ACC112 (cell line): Measurements from ENCODE around the gene LSAMP.
"Not testable (repeated sequence)": the region's sequence is repeated elsewhere in the genome, so short reads cannot be mapped to it uniquely, and the experiment has no call there.

Experiments
- H2AFZ ChIP-seq: fragments of 200-600 bp; sonication (generic); one replicate; pipeline ENCODE4 v1.6.0; 2017; ENCODE audit warnings: antibody characterized with exemption, low read length; ENCODE audit not compliant: unreplicated experiment
- H3K27ac ChIP-seq: fragments of 200-600 bp; sonication (generic); 2 replicates; pipeline ENCODE4 v1.5.1; 2014; ENCODE audit warnings: low read depth, mild to moderate bottlenecking, antibody characterized with exemption, low read length, moderate library complexity
- H3K27me3 ChIP-seq: fragments of 200-600 bp; sonication (generic); 2 replicates; pipeline ENCODE4 v1.6.1; 2014; ENCODE audit warnings: mild to moderate bottlenecking, antibody characterized with exemption, low read length, moderate library complexity, mixed read lengths; ENCODE audit not compliant: insufficient read depth
- H3K36me3 ChIP-seq: fragments of 200-600 bp; sonication (generic); 2 replicates; pipeline ENCODE4 v1.6.1; 2016; ENCODE audit warnings: mild to moderate bottlenecking, antibody characterized with exemption, low read length, moderate library complexity, mixed read lengths; ENCODE audit not compliant: insufficient read depth
- H3K4me1 ChIP-seq: fragments of 200-600 bp; sonication (generic); one replicate; pipeline ENCODE4 v1.6.1; 2016; ENCODE audit warnings: low read length, mixed read lengths; ENCODE audit not compliant: insufficient read depth, unreplicated experiment, control insufficient read depth
- H3K4me3 ChIP-seq: fragments of 200-600 bp; sonication (generic); 2 replicates; pipeline ENCODE4 v1.5.1; 2014; ENCODE audit warnings: mild to moderate bottlenecking, low read depth, low read length
- H3K79me2 ChIP-seq: fragments of 200-600 bp; sonication (generic); one replicate; pipeline ENCODE4 v1.6.0; 2016; ENCODE audit warnings: low read length; ENCODE audit not compliant: control insufficient read depth, unreplicated experiment, insufficient read depth

LSAMP gene

GRCh38 chr3:115800065-115800464 is 645.2 kb downstream of the LSAMP start:
- not testable (repeated sequence) for H3K79me2 ChIP-seq, H3K27me3 ChIP-seq, H3K4me3 ChIP-seq, H3K36me3 ChIP-seq, H2AFZ ChIP-seq
- Histone ChIP-seq H3K27ac (peak overlapping the region; percentile 96), H3K4me1 (peaks cover 44% of the 10 kb centered on the region)

DNA sequence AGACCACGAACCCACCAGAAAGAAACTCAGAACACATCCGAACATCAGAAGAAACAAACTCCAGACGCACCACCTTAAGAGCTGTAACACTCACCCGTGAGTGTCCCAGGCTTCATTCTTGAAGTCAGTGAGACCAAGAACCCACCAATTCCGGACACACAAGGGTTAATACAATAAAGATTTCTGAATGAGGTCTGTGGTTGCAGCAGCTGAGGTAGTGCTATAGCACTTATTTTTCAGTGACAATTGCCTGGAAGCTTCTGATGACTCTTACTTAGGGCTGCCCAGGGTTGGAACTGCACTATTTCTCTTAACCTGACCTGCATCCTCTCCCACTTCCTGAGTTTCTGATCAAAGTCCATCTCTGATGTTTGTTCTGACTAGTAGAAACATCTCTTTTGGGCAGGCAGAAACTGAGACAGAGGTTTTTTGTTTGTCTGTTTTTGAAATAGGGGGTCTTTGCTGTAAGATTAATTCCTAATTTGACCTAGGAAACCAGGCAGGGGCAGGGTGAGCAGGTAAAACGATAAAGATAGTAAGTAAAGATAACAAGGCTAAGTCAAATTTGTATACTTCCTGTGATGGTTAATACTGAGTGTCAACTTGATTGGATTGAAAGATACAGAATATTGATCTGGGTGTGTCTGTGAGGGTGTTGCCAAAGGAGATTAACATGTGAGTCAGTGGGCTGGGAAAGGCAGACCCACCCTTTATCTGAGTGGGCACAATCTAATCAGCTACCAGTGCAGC is 652.9 kb downstream of the LSAMP start:
- Histone ChIP-seq H3K4me3 (no peak overlapping the region), H3K79me2 (no peaks in the 10 kb centered on the region), H3K4me1 (peaks cover 50% of the 10 kb centered on the region), H3K27ac (peak overlapping the region; percentile 79), H3K27me3 (no peaks in the 10 kb centered on the region), H2AFZ (no peak overlapping the region), H3K36me3 (no peaks in the 10 kb centered on the region)

GRCh38 chr3:115791271-115792153 is 653.8 kb downstream of the LSAMP start:
- not testable (repeated sequence) for H3K4me3 ChIP-seq, H3K79me2 ChIP-seq, H2AFZ ChIP-seq, H3K27me3 ChIP-seq, H3K36me3 ChIP-seq
- H3K27ac ChIP-seq: peak overlapping the region; percentile 95
- H3K4me1 ChIP-seq: peaks cover 55% of the 10 kb centered on the region

DNA sequence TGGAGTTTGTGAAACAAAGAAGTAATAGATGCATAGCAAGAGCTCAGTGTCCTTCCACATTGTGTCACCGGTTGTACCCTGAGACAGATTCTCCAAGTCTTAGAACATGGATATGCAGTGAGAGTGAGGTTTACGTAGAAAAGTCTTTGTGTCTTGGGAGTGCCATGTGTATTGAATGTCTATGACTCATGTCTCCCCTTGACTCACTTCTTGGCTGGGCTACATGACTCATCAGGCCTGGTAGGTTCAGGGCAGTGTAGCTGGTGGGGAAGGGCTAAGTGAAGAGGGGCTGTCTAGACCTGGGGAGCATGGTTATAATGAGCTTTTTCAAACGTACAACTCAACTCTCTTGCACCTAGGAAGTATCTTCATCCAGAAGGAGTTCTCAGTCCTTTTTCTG is 654.5 kb downstream of the LSAMP start:
- H3K4me1 ChIP-seq: peaks cover 57% of the 10 kb centered on the region
- no peak overlapping the region for H3K4me3 ChIP-seq
- H3K27ac ChIP-seq: peak overlapping the region; percentile 95
- no peaks in the 10 kb centered on the region for H3K27me3 ChIP-seq
- no peaks in the 10 kb centered on the region for H3K36me3 ChIP-seq
- no peak overlapping the region for H2AFZ ChIP-seq
- no peaks in the 10 kb centered on the region for H3K79me2 ChIP-seq

GRCh38 chr3:115789481-115789880 is 655.8 kb downstream of the LSAMP start:
- Histone ChIP-seq H3K27me3 (no peaks in the 10 kb centered on the region), H3K79me2 (no peaks in the 10 kb centered on the region), H3K36me3 (no peaks in the 10 kb centered on the region), H2AFZ (no peak overlapping the region), H3K27ac (peak overlapping the region; percentile 95), H3K4me1 (peaks cover 67% of the 10 kb centered on the region), H3K4me3 (no peak overlapping the region)

DNA sequence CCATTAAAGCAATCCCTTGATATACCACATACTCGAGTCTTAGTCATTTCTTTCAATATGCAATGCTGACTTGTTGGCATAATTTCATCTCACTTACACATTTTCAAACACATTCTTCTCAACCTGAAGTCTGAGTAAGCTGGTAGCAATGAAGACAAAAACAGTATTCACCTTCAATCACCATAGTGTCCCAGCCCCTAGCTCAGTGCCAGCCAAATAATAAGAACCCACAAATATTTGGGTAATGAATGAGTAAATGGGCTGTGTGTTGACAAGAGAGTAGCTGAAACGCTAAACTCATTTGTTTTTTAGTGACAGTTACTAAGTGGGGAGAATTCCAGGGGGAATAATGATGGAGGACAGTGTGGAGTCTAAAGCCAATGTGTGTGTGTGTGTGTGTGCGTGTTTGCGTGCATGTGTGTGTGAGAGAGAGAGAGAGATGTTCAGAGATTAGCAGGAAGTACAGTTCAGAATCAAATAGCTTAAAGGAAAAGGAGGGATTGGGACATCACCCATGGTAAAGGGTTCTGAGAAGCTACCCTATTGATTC is 656.3 kb downstream of the LSAMP start:
- Histone ChIP-seq H3K79me2 (no peaks in the 10 kb centered on the region), H3K4me3 (0 out of 2 replicates have a peak overlapping the region, but pooled peaks have one; percentile 17), H3K36me3 (no peaks in the 10 kb centered on the region), H2AFZ (no peak overlapping the region), H3K27me3 (no peaks in the 10 kb centered on the region), H3K4me1 (peaks cover 67% of the 10 kb centered on the region), H3K27ac (peak overlapping the region; percentile 95)

DNA sequence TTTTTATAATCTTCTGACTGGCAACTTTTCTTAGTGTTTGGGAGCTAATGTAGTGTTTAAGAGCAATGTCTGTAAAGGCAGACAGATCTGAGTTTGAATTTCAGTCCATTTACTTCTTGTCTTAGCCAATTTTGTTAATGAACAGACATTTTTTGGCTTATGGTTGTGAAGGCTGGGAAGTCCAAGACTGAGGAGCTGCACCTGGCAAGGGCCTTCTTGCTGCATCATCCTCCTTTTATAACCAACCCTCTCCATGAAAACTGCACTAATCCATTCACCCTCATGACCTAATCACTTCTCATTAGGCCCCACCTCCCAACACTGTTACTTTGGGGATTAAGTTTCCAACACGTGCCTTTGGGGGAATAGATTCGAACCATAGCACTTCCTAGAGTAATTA is 657.5 kb downstream of the LSAMP start:
- Histone ChIP-seq H3K79me2 (no peaks in the 10 kb centered on the region), H3K36me3 (no peaks in the 10 kb centered on the region), H2AFZ (no peak overlapping the region), H3K4me1 (peaks cover 63% of the 10 kb centered on the region), H3K27me3 (no peaks in the 10 kb centered on the region), H3K4me3 (no peak overlapping the region), H3K27ac (peak overlapping the region; percentile 95)

DNA sequence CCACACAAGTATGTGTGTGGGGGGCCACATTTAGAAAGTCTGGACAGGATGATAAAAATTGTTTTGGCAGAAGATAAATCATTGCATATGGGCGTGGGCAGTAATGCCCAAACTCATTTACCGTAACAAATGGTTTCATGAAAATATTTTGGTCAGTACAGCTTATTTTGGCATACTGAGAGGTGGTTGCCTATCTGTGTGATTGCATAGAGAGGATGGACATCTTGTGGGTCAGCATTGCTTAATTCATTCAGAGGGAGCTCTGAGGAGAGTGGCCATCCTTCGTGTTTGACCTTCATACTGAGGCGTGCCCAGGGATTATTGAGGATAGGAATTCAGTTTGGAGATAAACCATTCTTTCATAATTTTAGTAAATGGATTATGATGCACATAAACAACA is 659.5 kb downstream of the LSAMP start:
- H2AFZ ChIP-seq: no peak overlapping the region
- H3K4me1 ChIP-seq: peaks cover 47% of the 10 kb centered on the region

DNA sequence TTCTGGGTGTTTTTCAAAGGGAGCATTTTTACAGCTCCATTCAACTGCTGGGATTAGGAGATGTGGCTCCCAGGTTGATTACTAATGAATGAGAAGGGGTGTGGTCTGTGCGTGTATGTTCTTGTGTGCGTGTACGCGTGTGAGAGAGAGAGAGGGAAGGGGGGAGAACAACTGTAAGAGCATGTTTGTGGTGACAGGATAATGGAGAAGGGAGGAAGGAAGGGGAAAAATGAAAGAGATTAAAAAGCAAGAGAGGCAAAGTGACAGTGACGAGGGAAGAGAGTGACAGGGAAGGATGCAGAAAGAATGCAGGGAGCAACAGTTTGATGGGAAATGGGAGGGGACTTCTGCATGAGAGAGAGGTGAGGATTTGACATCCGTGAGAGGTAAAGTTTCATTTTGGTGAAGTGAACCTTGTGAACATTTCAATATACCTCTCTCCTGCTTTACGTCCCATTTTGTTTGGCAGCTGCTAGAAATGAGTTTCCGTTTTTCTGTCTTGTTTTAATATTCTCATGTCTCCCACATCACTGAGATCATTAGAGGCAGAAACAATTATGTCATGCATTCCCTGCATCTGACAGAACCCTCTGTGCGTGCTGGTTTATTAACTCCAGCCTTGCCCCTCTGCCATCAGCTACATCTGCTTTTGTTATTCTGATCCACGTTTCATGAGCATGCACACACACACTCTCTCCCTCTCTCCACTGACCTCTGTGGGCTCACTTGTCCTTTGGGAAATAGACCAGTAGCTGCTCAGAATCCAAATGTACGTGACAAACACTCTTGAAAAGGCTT is 660.3 kb downstream of the LSAMP start:
- Histone ChIP-seq H3K4me1 (peaks cover 40% of the 10 kb centered on the region), H3K4me3 (peak overlapping the region; percentile 79), H3K79me2 (no peaks in the 10 kb centered on the region), H2AFZ (peak overlapping the region; percentile 55), H3K27me3 (no peaks in the 10 kb centered on the region), H3K36me3 (no peaks in the 10 kb centered on the region), H3K27ac (peak overlapping the region; percentile 95)

More for the DNA sequence above, 659.5 kb downstream of the LSAMP start:
- H3K4me3 ChIP-seq: peak overlapping the region; percentile 79
- peak overlapping the region; percentile 95 for H3K27ac ChIP-seq
- no peaks in the 10 kb centered on the region for H3K27me3 ChIP-seq
- H3K36me3 ChIP-seq: no peaks in the 10 kb centered on the region
- H3K79me2 ChIP-seq: no peaks in the 10 kb centered on the region
